Transverse colon (tissue), 4 donors: ENCODE measurements around the gene IP6K3. TPM values are rescaled to one million over a fixed set of nuclear protein-coding genes. Genes with fewer than 3 reads are reported as not detected.

Experiments
- DNase-seq: peaks from one replicate; pipeline ENCODE4 v3.0.0-alpha.2; 2019
- H3K27ac ChIP-seq, 4 donors: fragments of 200-600 bp; sonication (generic); 2 replicates each; pipeline ENCODE4 v1.5.1; 2016 to 2018; ENCODE audit warnings: inconsistent platforms in 4 of 4
- H3K27me3 ChIP-seq: fragments of 200-600 bp; sonication (generic); 2 replicates; pipeline ENCODE4 v1.5.1; 2017; ENCODE audit warnings: inconsistent platforms
- H3K36me3 ChIP-seq, 4 donors: fragments of 200-600 bp; sonication (generic); 2 replicates each; pipeline ENCODE4 v1.5.1; 2017 to 2019; ENCODE audit warnings: inconsistent platforms in 4 of 4
- H3K4me1 ChIP-seq, 4 donors: fragments of 200-600 bp; sonication (generic); 2 replicates each; pipeline ENCODE4 v1.5.1; 2017 to 2020; ENCODE audit warnings: inconsistent platforms in 4 of 4
- H3K4me3 ChIP-seq, 4 donors: fragments of 200-600 bp; sonication (generic); 1 replicate in 1 of 4; 2 replicates in 3 of 4; pipeline versions ENCODE4 v1.5.1 to v1.6.1; 2017 to 2019; ENCODE audit warnings: inconsistent platforms in 4 of 4
- H3K9me3 ChIP-seq, 2 donors: fragments of 200-600 bp; sonication (generic); 2 replicates each; pipeline ENCODE4 v1.5.1; 2017 to 2019; ENCODE audit warnings: inconsistent platforms in 2 of 2
- EP300 ChIP-seq: sonication (generic); formaldehyde crosslinking; IDR thresholded peaks from one replicate; pipeline ENCODE4 v1.6.1; 2017; ENCODE audit warnings: antibody characterized with exemption, low read depth
- POLR2A ChIP-seq: fragments of 450-650 bp; IDR thresholded peaks from one replicate; pipeline ENCODE4 v1.6.1; 2016; ENCODE audit warnings: antibody characterized with exemption, mild to moderate bottlenecking, moderate library complexity
- POLR2AphosphoS5 ChIP-seq, 3 donors: sonication (generic); formaldehyde crosslinking; IDR thresholded peaks; one replicate each; pipeline ENCODE4 v1.6.1; 2016; ENCODE audit warnings: antibody characterized with exemption in 3 of 3
- WGBS, 2 donors: methylation state at CpG; one replicate each; pipeline ENCODE4 v1.1.5; 2018; ENCODE audit warnings: low coverage in 1 of 2; 5-methylcytosine and 5-hydroxymethylcytosine counted together
- in situ Hi-C, 4 donors: fragments of 200-750 bp; cut with MboI; loops; one replicate each; pipeline versions ENCODE4 v1.15.0 to v1.15.1; 2017; ENCODE audit warnings: low sequenced_read_pairs in 3 of 4, low pct_ligation_motif_present in 1 of 4, low pct_unique_long_range_greater_than_20kb in 1 of 4
- intact Hi-C: fragments of 100-400 bp; cut with DNase I; formaldehyde crosslinking; loops from one replicate; pipeline ENCODE4 v1.15.1; 2023; ENCODE audit warnings: low total_unique reads
- total RNA-seq, 4 donors: library from RNA; depleted of rRNA; stranded (reverse); fragments of >200 nt; gene quantifications; one replicate each; pipeline ENCODE4 v1.1.0, GENCODE V29; 2016
- TF ChIP-seq, protein P1 (sequence below), 5 experiments: fragments of 200-600 bp in 3 of 5; fragments of 450-650 bp in 2 of 5; sonication (generic) in 3 of 5; IDR thresholded peaks; 1 replicate in 2 of 5; 2 replicates in 3 of 5; pipeline ENCODE4 v1.5.1; 2016 to 2017; ENCODE audit warnings: antibody characterized with exemption in 5 of 5, inconsistent platforms in 3 of 5, mild to moderate bottlenecking in 2 of 5, moderate library complexity in 1 of 5

Gene IP6K3
- total RNA-seq, 4 donors from 2014 or later, result 1.00 to 2.9 (median 1.9) TPM; not detected in 1

DNA sequence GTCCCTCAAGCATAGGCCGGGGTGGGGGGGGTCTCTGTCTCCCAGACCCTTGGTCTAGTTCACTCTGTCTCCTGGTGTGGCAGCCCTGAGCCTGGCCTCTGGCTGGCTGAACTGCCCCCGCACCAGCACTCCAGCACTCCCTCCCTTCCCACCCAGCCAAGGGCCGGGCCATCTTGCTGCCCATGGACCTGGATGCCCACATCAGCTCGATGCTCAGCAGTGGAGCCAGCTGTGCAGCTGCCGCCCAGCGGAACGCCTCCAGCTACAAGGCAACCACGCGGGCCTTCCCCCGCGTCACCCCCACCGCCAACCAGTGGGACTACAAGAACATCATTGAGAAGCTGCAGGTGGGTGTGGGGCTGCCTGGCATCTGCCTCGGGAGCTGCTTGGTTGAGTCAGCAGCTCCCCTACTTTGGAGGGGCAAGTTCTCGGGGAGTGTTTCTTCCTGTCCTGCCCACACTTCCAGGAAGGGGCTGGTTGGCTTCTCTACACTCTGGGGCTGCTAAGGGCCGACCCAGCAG, 63.6 kb downstream of the IP6K3 start:
- H3K36me3 ChIP-seq, result peaks cover 0 to 29% (median 2%) of the 10 kb centered on the region in 4 donors

DNA sequence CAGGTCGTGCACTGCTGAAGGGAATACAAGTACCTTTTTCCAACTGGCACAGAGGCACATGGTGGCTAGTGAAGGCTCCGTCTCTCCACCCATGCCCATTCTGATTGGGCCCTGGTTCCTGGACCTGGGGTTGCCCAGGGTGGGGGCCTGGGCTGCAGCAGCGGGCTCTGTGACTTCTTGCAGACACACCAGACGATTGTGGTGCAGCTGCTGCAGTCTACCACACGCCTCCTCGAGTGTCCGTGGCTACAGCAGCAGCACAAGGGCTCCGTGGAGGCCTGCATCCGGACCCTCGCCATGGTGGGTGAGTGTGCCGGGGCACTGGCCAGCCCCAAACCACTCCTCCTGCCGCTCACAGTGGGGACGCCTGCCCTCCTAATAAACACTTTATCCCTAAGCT, 64.4 kb downstream of the IP6K3 start:
- H3K4me1 ChIP-seq, result no peaks in the 10 kb centered on the region
- H3K4me3 ChIP-seq, result no peak overlapping the region
- intact Hi-C loops, result loop anchor here (10.0 kb wide), 1 partner anchor 88 kb away; no protein-coding TSS in a partner anchor
- H3K9me3 ChIP-seq, result no peaks in the 10 kb centered on the region
- WGBS, 2 donors, result 90 to 100% methylated on average over 3 to 13 of the region's 13 CpGs
- DNase-seq, result no peak
- H3K27me3 ChIP-seq, result no peaks in the 10 kb centered on the region
- peaks cover 0 to 28% (median 4%) of the 10 kb centered on the region in 4 donors for H3K36me3 ChIP-seq
- in situ Hi-C loops, result no loop called here
- TF ChIP-seq EP300 (no peak), POLR2AphosphoS5 (IDR thresholded peaks at IDR 0.05) (no peak), POLR2A (no peak)
- TF ChIP-seq, protein P1, sequence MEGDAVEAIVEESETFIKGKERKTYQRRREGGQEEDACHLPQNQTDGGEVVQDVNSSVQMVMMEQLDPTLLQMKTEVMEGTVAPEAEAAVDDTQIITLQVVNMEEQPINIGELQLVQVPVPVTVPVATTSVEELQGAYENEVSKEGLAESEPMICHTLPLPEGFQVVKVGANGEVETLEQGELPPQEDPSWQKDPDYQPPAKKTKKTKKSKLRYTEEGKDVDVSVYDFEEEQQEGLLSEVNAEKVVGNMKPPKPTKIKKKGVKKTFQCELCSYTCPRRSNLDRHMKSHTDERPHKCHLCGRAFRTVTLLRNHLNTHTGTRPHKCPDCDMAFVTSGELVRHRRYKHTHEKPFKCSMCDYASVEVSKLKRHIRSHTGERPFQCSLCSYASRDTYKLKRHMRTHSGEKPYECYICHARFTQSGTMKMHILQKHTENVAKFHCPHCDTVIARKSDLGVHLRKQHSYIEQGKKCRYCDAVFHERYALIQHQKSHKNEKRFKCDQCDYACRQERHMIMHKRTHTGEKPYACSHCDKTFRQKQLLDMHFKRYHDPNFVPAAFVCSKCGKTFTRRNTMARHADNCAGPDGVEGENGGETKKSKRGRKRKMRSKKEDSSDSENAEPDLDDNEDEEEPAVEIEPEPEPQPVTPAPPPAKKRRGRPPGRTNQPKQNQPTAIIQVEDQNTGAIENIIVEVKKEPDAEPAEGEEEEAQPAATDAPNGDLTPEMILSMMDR (IDR thresholded peaks at IDR 0.05), result no peak
- no peak overlapping the region for H3K27ac ChIP-seq

More for the DNA sequence above, 63.6 kb downstream of the IP6K3 start:
- Histone ChIP-seq H3K27me3 (no peaks in the 10 kb centered on the region), H3K27ac (no peak overlapping the region), H3K9me3 (no peaks in the 10 kb centered on the region), H3K4me1 (no peaks in the 10 kb centered on the region), H3K4me3 (no peak overlapping the region)
- WGBS, 2 donors, result 96% methylated on average over 14 of the region's 15 CpGs; no CpG with 5 or more reads in 1 of the 2 donors
- intact Hi-C loops, result loop anchor here (10.0 kb wide), 1 partner anchor 88 kb away; no protein-coding TSS in a partner anchor
- in situ Hi-C loops, result no loop called here
- no peak for DNase-seq
- no peak for TF ChIP-seq EP300
- no peak for TF ChIP-seq POLR2AphosphoS5 (IDR thresholded peaks at IDR 0.05)
- no peak for TF ChIP-seq POLR2A
- TF ChIP-seq, protein P1 (IDR thresholded peaks at IDR 0.05), result no peak

DNA sequence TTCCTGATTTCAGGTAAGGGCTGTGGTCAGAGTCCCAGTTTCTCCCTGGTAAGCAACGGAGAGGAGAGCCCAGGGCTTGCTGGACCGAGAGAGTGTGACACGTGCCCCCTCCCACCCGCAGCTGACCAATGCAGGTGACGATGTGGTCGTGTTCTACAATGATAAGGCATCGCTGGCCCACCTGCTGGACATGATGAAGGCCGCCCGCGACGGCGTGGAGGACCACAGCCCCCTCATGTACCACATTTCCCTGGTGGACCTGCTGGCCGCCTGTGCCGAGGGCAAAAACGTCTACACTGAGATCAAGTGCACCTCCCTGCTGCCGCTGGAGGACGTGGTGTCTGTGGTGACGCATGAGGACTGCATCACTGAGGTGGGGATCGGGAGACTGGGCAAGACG, 66.9 kb downstream of the IP6K3 start:
- H3K4me1 ChIP-seq, result no peaks in the 10 kb centered on the region
- H3K9me3 ChIP-seq, result no peaks in the 10 kb centered on the region
- H3K36me3 ChIP-seq, result peaks cover 0 to 15% (median 7%) of the 10 kb centered on the region in 4 donors
- no peak overlapping the region for H3K27ac ChIP-seq
- H3K27me3 ChIP-seq, result no peaks in the 10 kb centered on the region
- DNase-seq, result no peak
- intact Hi-C loops, result loop anchor here (10.0 kb wide), 1 partner anchor 85 kb away; no protein-coding TSS in a partner anchor
- TF ChIP-seq, protein P1 (IDR thresholded peaks at IDR 0.05), result no peak
- no peak for TF ChIP-seq POLR2AphosphoS5 (IDR thresholded peaks at IDR 0.05)
- TF ChIP-seq EP300, result no peak
- no peak for TF ChIP-seq POLR2A
- H3K4me3 ChIP-seq, result no peak overlapping the region
- WGBS, 2 donors, result 90 to 97% methylated on average over 2 to 19 of the region's 20 CpGs
- in situ Hi-C loops, result no loop called here

DNA sequence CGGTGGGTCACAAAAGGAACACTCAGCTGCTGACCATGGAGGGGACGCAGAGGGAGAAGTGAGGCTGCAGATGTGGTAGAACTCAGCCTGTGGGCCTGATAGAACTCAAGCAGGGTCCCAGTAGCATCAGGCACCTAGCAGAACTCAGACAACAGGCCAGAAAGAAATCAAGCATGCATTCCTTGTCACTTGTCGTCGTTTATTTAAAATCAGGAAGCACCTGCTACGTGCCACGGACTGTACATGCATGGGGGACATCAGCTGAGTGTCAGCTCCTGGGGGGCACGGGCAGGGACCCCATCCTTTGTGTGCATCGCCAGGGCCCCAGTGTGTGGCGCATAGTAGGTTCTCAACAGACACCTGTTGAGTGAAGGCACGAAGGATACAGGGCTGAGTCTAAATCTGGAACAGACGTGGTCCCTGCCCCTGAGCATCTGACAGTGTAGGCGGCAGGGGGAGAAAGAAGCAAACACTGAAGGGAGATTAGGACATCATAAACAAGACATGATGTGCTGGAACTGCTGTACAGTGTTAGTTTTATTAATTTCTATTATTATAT, 67.7 kb downstream of the IP6K3 start:
- no peak for DNase-seq
- intact Hi-C loops, result no loop called here
- Histone ChIP-seq H3K4me1 (no peaks in the 10 kb centered on the region), H3K27me3 (no peaks in the 10 kb centered on the region), H3K36me3 (peaks cover 0 to 15% (median 7%) of the 10 kb centered on the region in 4 donors), H3K4me3 (no peak overlapping the region), H3K27ac (no peak overlapping the region), H3K9me3 (no peaks in the 10 kb centered on the region)
- WGBS, 2 donors, result 82% methylated on average over 12 of the region's 12 CpGs; no CpG with 5 or more reads in 1 of the 2 donors
- TF ChIP-seq, protein P1 (IDR thresholded peaks at IDR 0.05), result no peak
- TF ChIP-seq POLR2A, result no peak
- no peak for TF ChIP-seq POLR2AphosphoS5 (IDR thresholded peaks at IDR 0.05)
- no peak for TF ChIP-seq EP300
- in situ Hi-C loops, result no loop called here
